A549 (cell line): ENCODE data around the gene COMMD6. TPM values are rescaled to one million over a fixed set of nuclear protein-coding genes. Genes with fewer than 3 reads are reported as not detected.

Experiments used
- ATAC-seq, 2 experiments: fragments of 200-7000 bp in 1 of 2; fragments of >200 bp in 1 of 2; cut with Nextera tagmentation in 1 of 2; cut with Tn5 transposase in 1 of 2; 3 replicates each; pipeline versions ENCODE4 v1.8.0 to v1.9.1; 2018 to 2020; ENCODE audit warnings: mild to moderate bottlenecking in 1 of 2, moderate library complexity in 1 of 2
- CTCF ChIA-PET: fragments of 300-600 bp; sonication (Branson Sonifier 250); formaldehyde crosslinking; extraction: SDS; loops from one replicate; lab custom pipeline; 2021; ENCODE audit warnings: antibody characterized with exemption, inconsistent platforms; lab: Yijun Ruan, JAX
- POLR2A ChIA-PET: fragments of 350-600 bp; formaldehyde crosslinking; extraction: SDS; loops from one replicate; lab custom pipeline; 2021; ENCODE audit warnings: antibody characterized with exemption, inconsistent platforms; lab: Yijun Ruan, JAX
- DNase-seq, 2 experiments: peaks; one replicate each; pipeline versions ENCODE4 v3.0.0 to v3.0.0-alpha.2; 2011 to 2016; ENCODE audit warnings: low read depth in 1 of 2, low spot score in 1 of 2
- FAIRE-seq: peaks from 2 replicates; lab custom pipeline; 2011; peaks lifted over from hg19 to GRCh38; lab: Jason Lieb, UNC
- H3K27ac ChIP-seq, 2 experiments: fragments of >200 bp; sonication (Bioruptor Twin); formaldehyde crosslinking; 3 replicates each; pipeline ENCODE4 v1.5.1; 2016 to 2017
- H3K4me1 ChIP-seq: fragments of >200 bp; sonication (Bioruptor Twin); formaldehyde crosslinking; 3 replicates; pipeline ENCODE4 v1.6.1; 2016
- H3K4me2 ChIP-seq: fragments of >200 bp; sonication (Bioruptor Twin); formaldehyde crosslinking; 3 replicates; pipeline ENCODE4 v1.6.1; 2016
- H3K4me3 ChIP-seq: fragments of >200 bp; sonication (Bioruptor Twin); formaldehyde crosslinking; 3 replicates; pipeline ENCODE4 v1.5.1; 2016
- H3K9me3 ChIP-seq: fragments of >200 bp; sonication (Bioruptor Twin); formaldehyde crosslinking; 3 replicates; pipeline ENCODE4 v1.6.1; 2016
- ATOH8 ChIP-seq: fragments of 250-450 bp; sonication (Bioruptor Pico); IDR thresholded peaks from 2 replicates; pipeline ENCODE4 v1.5.0; 2020; ENCODE audit warnings: low read depth, mild to moderate bottlenecking, moderate library complexity
- BHLHE40 ChIP-seq: IDR thresholded peaks from 2 replicates; pipeline ENCODE4 v1.6.1; 2012; ENCODE audit warnings: low read depth, low read length, inconsistent platforms
- CBX2 ChIP-seq: fragments of 200-600 bp; sonication (generic); IDR thresholded peaks from 2 replicates; pipeline ENCODE4 v1.6.1; 2016; ENCODE audit warnings: low read depth, mild to moderate bottlenecking, borderline replicate concordance
- CEBPB ChIP-seq, 2 experiments: fragments of >200 bp in 1 of 2; sonication (Bioruptor Twin) in 1 of 2; formaldehyde crosslinking in 1 of 2; IDR thresholded peaks; 2 replicates each; pipeline ENCODE4 v1.6.1; 2012 to 2016
- CHD2 ChIP-seq: fragments of 150-350 bp; IDR thresholded peaks from 2 replicates; pipeline ENCODE4 v1.6.1; 2014; ENCODE audit warnings: low read length; ENCODE audit not compliant: partially characterized antibody
- CHD4 ChIP-seq: fragments of 200-600 bp; sonication (generic); IDR thresholded peaks from 2 replicates; pipeline ENCODE4 v1.6.1; 2016; ENCODE audit warnings: antibody characterized with exemption, mild to moderate bottlenecking, borderline replicate concordance
- EHMT2 ChIP-seq: fragments of 200-600 bp; sonication (generic); IDR thresholded peaks from 2 replicates; pipeline ENCODE4 v1.6.1; 2016; ENCODE audit warnings: antibody characterized with exemption, low read depth, mild to moderate bottlenecking, moderate library complexity
- ELK1 ChIP-seq: fragments of 150-350 bp; IDR thresholded peaks from 2 replicates; pipeline ENCODE4 v1.6.1; 2014; ENCODE audit warnings: low read depth, mild to moderate bottlenecking, low read length
- EP300 ChIP-seq, 2 experiments: fragments of >200 bp; sonication (Bioruptor Twin); formaldehyde crosslinking; IDR thresholded peaks; 2 replicates in 1 of 2; 3 replicates in 1 of 2; pipeline ENCODE4 v1.6.1; 2016 to 2017
- ESRRA ChIP-seq: fragments of 150-350 bp; IDR thresholded peaks from 2 replicates; pipeline ENCODE4 v1.6.1; 2014; ENCODE audit warnings: mild to moderate bottlenecking, low read length, borderline replicate concordance
- FOSB ChIP-seq: fragments of 250-450 bp; sonication (Bioruptor Pico); IDR thresholded peaks from 2 replicates; pipeline ENCODE4 v1.5.0; 2020; ENCODE audit warnings: mild to moderate bottlenecking, moderate library complexity
- FOSL2 ChIP-seq, 2 experiments: fragments of 450-650 bp in 1 of 2; fragments of >200 bp in 1 of 2; sonication (Bioruptor Twin) in 1 of 2; formaldehyde crosslinking; IDR thresholded peaks; 2 replicates each; pipeline versions ENCODE4 v1.5.0 to v1.6.1; 2016 to 2020; ENCODE audit warnings: mild to moderate bottlenecking in 1 of 2, moderate library complexity in 1 of 2
- GATA3 ChIP-seq: IDR thresholded peaks from 2 replicates; pipeline ENCODE4 v1.6.1; 2012; ENCODE audit warnings: borderline replicate concordance
- HES2 ChIP-seq: fragments of >200 bp; sonication (Bioruptor Twin); formaldehyde crosslinking; IDR thresholded peaks from 2 replicates; pipeline ENCODE4 v1.6.1; 2016
- HMGXB4 ChIP-seq: fragments of 250-450 bp; sonication (Bioruptor Pico); IDR thresholded peaks from 2 replicates; pipeline ENCODE4 v1.5.0; 2021; ENCODE audit warnings: mild to moderate bottlenecking, moderate library complexity, borderline replicate concordance
- HOXA7 ChIP-seq: fragments of 250-450 bp; sonication (Bioruptor Pico); IDR thresholded peaks from 2 replicates; pipeline ENCODE4 v1.5.0; 2020; ENCODE audit warnings: mild to moderate bottlenecking, moderate library complexity
- JUN ChIP-seq, 2 experiments: fragments of >200 bp; sonication (Bioruptor Twin); formaldehyde crosslinking; IDR thresholded peaks; 2 replicates in 1 of 2; 3 replicates in 1 of 2; pipeline ENCODE4 v1.6.1; 2016 to 2017
- KDM5A ChIP-seq: fragments of 200-600 bp; sonication (generic); IDR thresholded peaks from 2 replicates; pipeline ENCODE4 v1.6.1; 2016; ENCODE audit warnings: antibody characterized with exemption, mild to moderate bottlenecking
- MAFK ChIP-seq: fragments of 450-650 bp; IDR thresholded peaks from 2 replicates; pipeline ENCODE4 v1.6.1; 2014; ENCODE audit not compliant: partially characterized antibody
- MAX ChIP-seq: IDR thresholded peaks from 2 replicates; pipeline ENCODE4 v1.6.1; 2012
- NPAS2 ChIP-seq: fragments of 250-450 bp; sonication (Bioruptor Pico); IDR thresholded peaks from 2 replicates; pipeline ENCODE4 v1.8.0; 2022; ENCODE audit warnings: mild to moderate bottlenecking, moderate library complexity, borderline replicate concordance
- POLR2AphosphoS2 ChIP-seq: conservative IDR thresholded peaks from 2 replicates; pipeline ENCODE4 v1.6.1; 2012; ENCODE audit warnings: low read length, improper control_type of control experiment, inconsistent platforms
- RCOR1 ChIP-seq: fragments of 150-350 bp; IDR thresholded peaks from 2 replicates; pipeline ENCODE4 v1.6.1; 2014; ENCODE audit warnings: antibody characterized with exemption, low read length, low read depth
- RFX5 ChIP-seq: fragments of 450-650 bp; IDR thresholded peaks from 2 replicates; pipeline ENCODE4 v1.7.1; 2014; ENCODE audit warnings: antibody characterized with exemption, mild to moderate bottlenecking, moderate library complexity
- RNF2 ChIP-seq: fragments of 200-600 bp; sonication (generic); IDR thresholded peaks from 2 replicates; pipeline ENCODE4 v1.6.1; 2016; ENCODE audit warnings: low read depth, mild to moderate bottlenecking, antibody characterized with exemption, moderate library complexity, borderline replicate concordance
- SMC3 ChIP-seq: fragments of >200 bp; sonication (Bioruptor Twin); formaldehyde crosslinking; IDR thresholded peaks from 3 replicates; pipeline ENCODE4 v1.6.1; 2018; ENCODE audit warnings: inconsistent platforms
- SREBF2 ChIP-seq: fragments of 450-650 bp; IDR thresholded peaks from 2 replicates; pipeline ENCODE4 v1.6.1; 2014; ENCODE audit warnings: mild to moderate bottlenecking, moderate library complexity
- TFCP2L1 ChIP-seq: fragments of 250-450 bp; sonication (Bioruptor Pico); IDR thresholded peaks from 2 replicates; pipeline ENCODE4 v1.5.0; 2021; ENCODE audit warnings: mild to moderate bottlenecking
- USF2 ChIP-seq: fragments of 450-650 bp; IDR thresholded peaks from 2 replicates; pipeline ENCODE4 v1.6.1; 2014; ENCODE audit warnings: antibody characterized with exemption
- ZC3H11A ChIP-seq: fragments of 450-650 bp; IDR thresholded peaks from 2 replicates; pipeline ENCODE4 v1.6.1; 2014; ENCODE audit warnings: antibody characterized with exemption, mild to moderate bottlenecking
- ZFP36 ChIP-seq: fragments of 450-650 bp; IDR thresholded peaks from 2 replicates; pipeline ENCODE4 v1.6.1; 2014; ENCODE audit warnings: borderline replicate concordance; ENCODE audit not compliant: partially characterized antibody
- WGBS: methylation state at CpG from one replicate; pipeline ENCODE4 v1.1.6; 2017; ENCODE audit errors: missing lambda C conversion rate; 5-methylcytosine and 5-hydroxymethylcytosine counted together
- polyA plus RNA-seq, 4 experiments: library from polyadenylated mRNA; depleted of rRNA in 3 of 4; stranded (reverse); fragments of >200 nt; fragmentation: RNase III in 1 of 4; extraction: RNeasy Plus Mini Kit Qiagen cat#74134 plus additional on column Dnase treatment in 1 of 4; gene quantifications; 2 replicates in 3 of 4; 3 replicates in 1 of 4; pipeline ENCODE4 v1.2.3, GENCODE V29; 2011 to 2017

COMMD6 gene
- polyA plus RNA-seq, 2 of the 4 experiments (the other 2 are of a cell fraction), result 225 to 227 TPM

GRCh38 chr13:75555836-75556235, 18.2 kb upstream of the COMMD6 start:
- H3K4me2 ChIP-seq, result no peak overlapping the region
- ChIA-PET POLR2A (no interaction called here), CTCF (no interaction called here)
- DNase-seq (no peak), FAIRE-seq (no peak), ATAC-seq (no peak)
- H3K27ac ChIP-seq, result no peak overlapping the region
- 70% methylated on average over 1 of the region's 1 CpG for WGBS
- H3K4me3 ChIP-seq, result no peak overlapping the region
- TF ChIP-seq RNF2 (no peak), ATOH8 (CRISPR knock-in tag) (no peak), TFCP2L1 (CRISPR knock-in tag) (no peak), MAX (no peak), FOSL2 (IDR thresholded peaks at IDR 0.05) (no peak), FOSL2 (CRISPR knock-in tag; IDR thresholded peaks at IDR 0.05) (no peak), HES2 (no peak), MAFK (no peak), EHMT2 (no peak), SMC3 (no peak), CBX2 (no peak), HOXA7 (CRISPR knock-in tag) (no peak), CHD4 (no peak), NPAS2 (CRISPR knock-in tag) (no peak), POLR2AphosphoS2 (no peak), ESRRA (no peak), ELK1 (no peak), ZC3H11A (no peak), RFX5 (no peak), BHLHE40 (no peak), FOSB (CRISPR knock-in tag) (no peak)
- no peaks in the 10 kb centered on the region for H3K9me3 ChIP-seq
- peaks cover 13% of the 10 kb centered on the region; the same call in 2 of the 3 replicates for H3K4me1 ChIP-seq

- WGBS, result 92% methylated on average over 3 of the region's 3 CpGs
- ATAC-seq (no peak), DNase-seq (no peak), FAIRE-seq (no peak)
- H3K27ac ChIP-seq, result no peak overlapping the region
- TF ChIP-seq ELK1 (no peak), RFX5 (no peak), ATOH8 (CRISPR knock-in tag) (no peak), POLR2AphosphoS2 (no peak), EHMT2 (no peak), KDM5A (no peak), USF2 (no peak), CHD2 (no peak), MAFK (no peak), JUN (IDR thresholded peaks at IDR 0.05) (no peak), HOXA7 (CRISPR knock-in tag) (no peak), CEBPB (IDR thresholded peaks at IDR 0.05) (no peak), ZFP36 (no peak), HMGXB4 (CRISPR knock-in tag) (no peak), RCOR1 (no peak), SREBF2 (no peak), GATA3 (no peak), CHD4 (no peak), FOSL2 (IDR thresholded peaks at IDR 0.05) (no peak), FOSL2 (CRISPR knock-in tag; IDR thresholded peaks at IDR 0.05) (no peak), EP300 (IDR thresholded peaks at IDR 0.05) (no peak)
- TF ChIP-seq, all 56 proteins: peak for 0
- no peak overlapping the region for H3K4me3 ChIP-seq
- H3K9me3 ChIP-seq, result no peaks in the 10 kb centered on the region
- CTCF ChIA-PET, result interaction anchor here (0.8 kb wide), 1 partner anchor 73 kb away, joined by 3 read pairs; the partner anchor contains the start of gene TBC1D4
- POLR2A ChIA-PET, result no interaction called here
- no peak overlapping the region for H3K4me2 ChIP-seq
- peaks cover 18% of the 10 kb centered on the region; the same call in 2 of the 3 replicates for H3K4me1 ChIP-seq
Measured at GRCh38 chr13:75554981-75555380, 17.3 kb upstream of the COMMD6 start.
